Thymus (tissue), 11 donors: ENCODE measurements around the gene CNOT6L. TPM values are rescaled to one million over a fixed set of nuclear protein-coding genes. Genes with fewer than 3 reads are reported as not detected.

Experiments used
- DNase-seq, 9 donors: peaks; one replicate each; pipeline ENCODE4 v3.0.0-alpha.2; 2013; ENCODE audit warnings: low spot score in 9 of 9, low read depth in 6 of 9, missing footprints in 1 of 9
- H3K27ac ChIP-seq, 2 donors: one replicate each; pipeline ENCODE4 v1.5.1; 2013; ENCODE audit warnings: control low read depth in 1 of 2, low read depth in 1 of 2, low read length in 1 of 2, mild to moderate bottlenecking in 1 of 2, moderate library complexity in 1 of 2
- H3K27me3 ChIP-seq, 2 donors: one replicate each; pipeline ENCODE4 v1.5.1; 2013; ENCODE audit warnings: low read length in 1 of 2; ENCODE audit not compliant: control insufficient read depth in 2 of 2, insufficient read depth in 1 of 2
- H3K36me3 ChIP-seq, 2 donors: one replicate each; pipeline ENCODE4 v1.5.1; 2013; ENCODE audit warnings: low read length in 1 of 2, mild to moderate bottlenecking in 1 of 2, moderate library complexity in 1 of 2; ENCODE audit not compliant: control insufficient read depth in 2 of 2, insufficient read depth in 2 of 2
- H3K4me1 ChIP-seq, 2 donors: one replicate each; pipeline ENCODE4 v1.5.1; 2013; ENCODE audit warnings: low read length in 2 of 2; ENCODE audit not compliant: control insufficient read depth in 2 of 2, insufficient read depth in 2 of 2
- H3K4me3 ChIP-seq, 2 donors: one replicate each; pipeline ENCODE4 v1.5.1; 2013; ENCODE audit warnings: low read length in 2 of 2, control low read depth in 1 of 2, mild to moderate bottlenecking in 1 of 2
- H3K9me3 ChIP-seq, 2 donors: one replicate each; pipeline ENCODE4 v1.5.1; 2013; ENCODE audit warnings: low read length in 1 of 2, mild to moderate bottlenecking in 1 of 2; ENCODE audit not compliant: control insufficient read depth in 2 of 2, insufficient read depth in 1 of 2
- WGBS: extraction: QIAGEN DNeasy Blood & Tissue Kit; methylation state at CpG from one replicate; pipeline ENCODE4 v1.1.7; 2013; 5-methylcytosine and 5-hydroxymethylcytosine counted together
- polyA plus RNA-seq: library from polyadenylated mRNA; stranded (reverse); fragments of 200-250 nt; gene quantifications from one replicate; pipeline ENCODE4 v1.2.3, GENCODE V29; 2013
- total RNA-seq: library from RNA; stranded (reverse); fragments of 120-200 nt; gene quantifications from one replicate; pipeline ENCODE4 v1.2.4, GENCODE V29; 2013
- donor health status: healthy.

The CNOT6L gene
- total and polyA plus RNA-seq, 2 donors = 28.4 to 39.4 TPM

DNA sequence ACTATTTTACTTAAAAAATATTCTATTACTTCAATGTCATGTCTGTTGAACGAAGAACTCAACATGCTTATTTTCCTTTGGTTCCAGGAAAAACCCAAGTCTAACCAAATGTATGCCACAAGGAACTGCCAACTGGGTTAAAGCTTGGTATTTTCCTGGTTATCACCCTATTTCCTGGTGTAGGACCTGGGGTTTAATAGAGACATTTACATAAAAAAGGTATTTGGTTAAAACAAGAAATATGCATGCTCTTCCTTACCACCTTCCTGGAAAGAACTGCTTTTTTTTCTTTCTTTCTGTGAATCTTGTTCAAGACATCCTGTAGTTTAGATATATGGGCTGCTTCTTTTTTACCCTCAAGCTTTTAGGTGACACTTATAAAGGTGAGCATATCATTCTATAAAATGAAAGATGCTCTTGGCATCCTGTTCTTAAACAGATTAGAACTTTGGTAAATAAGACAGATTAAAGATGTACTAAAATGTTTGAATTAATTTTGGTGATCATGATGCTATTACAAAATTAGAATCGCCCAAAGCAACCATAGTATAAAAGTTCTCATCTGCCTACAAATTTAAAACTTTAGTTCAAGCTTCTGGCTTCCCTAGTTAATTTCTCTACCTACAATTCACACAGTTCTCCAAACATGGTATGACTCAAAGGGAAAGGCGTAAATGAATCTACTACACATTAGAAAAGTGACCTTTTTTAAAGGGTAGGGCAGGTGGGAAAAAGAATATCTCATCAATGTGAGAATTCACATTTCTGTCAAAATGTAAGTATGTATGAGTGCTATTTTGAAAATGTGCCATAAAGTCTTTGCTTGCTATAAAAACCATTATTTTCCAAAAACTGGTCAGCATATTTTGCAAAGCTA, 103.5 kb downstream of the CNOT6L start:
- DNase-seq = no peak
- WGBS = 91% methylated on average over 3 of the region's 3 CpGs
- H3K4me1 ChIP-seq = no peaks in the 10 kb centered on the region
- no peak overlapping the region for H3K4me3 ChIP-seq
- peaks cover 11 to 38% of the 10 kb centered on the region in 2 donors for H3K36me3 ChIP-seq
- H3K27me3 ChIP-seq = no peaks in the 10 kb centered on the region
- H3K9me3 ChIP-seq = no peaks in the 10 kb centered on the region
- H3K27ac ChIP-seq = no peak overlapping the region

DNA sequence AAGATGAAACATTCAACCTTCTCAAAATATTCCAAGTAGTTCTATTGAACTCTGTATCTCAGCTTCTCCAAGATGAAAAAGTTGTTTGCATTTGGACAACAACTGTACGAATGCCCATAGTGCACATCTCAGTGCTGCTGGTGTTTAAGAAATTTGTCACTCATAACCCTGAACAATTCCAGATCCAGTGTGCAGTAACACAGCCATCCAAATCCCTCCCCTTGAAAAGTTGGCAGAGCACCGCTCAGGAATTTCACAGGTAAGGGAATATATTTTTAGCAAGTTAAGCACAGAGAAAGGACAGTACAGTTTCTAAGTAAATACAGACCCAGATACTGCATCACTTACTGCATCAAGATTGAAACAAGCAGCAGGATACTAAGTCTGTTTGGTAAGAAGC, 104.7 kb downstream of the CNOT6L start:
- 94% methylated on average over 2 of the region's 2 CpGs for WGBS
- Histone ChIP-seq H3K27ac (no peak overlapping the region), H3K36me3 (peaks cover 11 to 32% of the 10 kb centered on the region in 2 donors), H3K4me3 (no peak overlapping the region), H3K27me3 (no peaks in the 10 kb centered on the region), H3K4me1 (no peaks in the 10 kb centered on the region), H3K9me3 (no peaks in the 10 kb centered on the region)
- no peak for DNase-seq

DNA sequence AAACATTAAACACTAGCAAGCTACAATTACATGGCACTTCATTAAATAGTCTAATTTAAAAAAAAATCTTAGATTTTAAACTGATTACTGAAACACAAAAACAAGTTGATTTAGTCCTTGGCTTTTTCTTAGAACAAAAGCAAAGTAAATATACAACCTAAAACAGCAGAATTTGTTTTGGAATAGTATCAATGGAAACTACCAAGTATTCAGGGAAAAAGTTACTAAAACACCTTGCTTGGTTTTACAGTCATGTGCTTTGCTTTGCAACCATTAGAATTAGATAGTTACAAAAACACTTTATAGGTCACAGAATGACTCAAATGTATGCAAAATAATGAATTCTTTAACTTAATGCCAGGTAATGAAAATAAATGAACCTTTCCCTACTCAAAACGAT, 105.3 kb downstream of the CNOT6L start:
- H3K36me3 ChIP-seq = peaks cover 11 to 28% of the 10 kb centered on the region in 2 donors
- no peak for DNase-seq
- no peaks in the 10 kb centered on the region for H3K9me3 ChIP-seq
- 95% methylated on average over 1 of the region's 1 CpG for WGBS
- no peak overlapping the region for H3K4me3 ChIP-seq
- H3K4me1 ChIP-seq = no peaks in the 10 kb centered on the region
- H3K27me3 ChIP-seq = no peaks in the 10 kb centered on the region
- H3K27ac ChIP-seq = no peak overlapping the region

DNA sequence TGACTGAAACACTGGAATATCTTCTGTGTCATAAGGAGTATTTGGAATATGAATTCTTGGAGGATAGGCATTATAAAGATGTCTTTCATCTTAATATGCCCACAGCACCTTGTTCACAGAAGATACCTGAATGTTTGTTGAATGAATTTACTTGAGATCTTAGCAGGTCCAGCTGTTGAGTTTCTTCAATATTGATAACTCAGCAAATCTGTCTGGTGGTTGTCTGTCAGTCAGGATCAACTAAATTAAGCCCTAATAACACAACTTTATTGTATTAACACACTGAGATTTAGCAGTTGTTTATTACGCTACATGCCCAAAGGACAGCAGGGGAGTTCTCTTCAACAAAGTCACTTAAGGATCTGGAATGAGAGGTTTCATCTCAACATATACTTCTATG, 106.5 kb downstream of the CNOT6L start:
- Histone ChIP-seq H3K36me3 (peaks cover 9 to 27% of the 10 kb centered on the region in 2 donors), H3K9me3 (no peaks in the 10 kb centered on the region), H3K4me3 (no peak overlapping the region), H3K27me3 (no peaks in the 10 kb centered on the region), H3K4me1 (no peaks in the 10 kb centered on the region), H3K27ac (no peak overlapping the region)
- no peak for DNase-seq
- WGBS = 100% methylated on average over 1 of the region's 1 CpG

DNA sequence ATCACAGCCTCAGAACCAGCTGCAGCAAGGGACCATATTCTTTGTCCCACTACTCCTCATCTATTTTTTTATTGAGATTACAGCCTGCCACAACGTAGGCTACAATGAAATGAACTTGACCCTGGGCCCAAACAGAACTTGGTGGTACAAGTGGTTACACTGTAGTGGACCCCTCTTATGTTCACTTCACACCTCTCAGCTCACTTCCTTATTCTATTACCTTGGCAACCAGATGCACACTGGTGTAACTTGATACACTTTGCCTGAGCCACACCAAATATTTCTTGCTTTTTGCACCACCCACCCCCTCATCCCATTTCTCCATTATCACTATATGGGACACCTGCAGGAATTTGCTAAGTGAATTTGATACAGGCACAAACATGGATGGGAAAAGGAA, 107.7 kb downstream of the CNOT6L start:
- Histone ChIP-seq H3K4me1 (no peaks in the 10 kb centered on the region), H3K4me3 (no peak overlapping the region), H3K27ac (no peak overlapping the region), H3K9me3 (no peaks in the 10 kb centered on the region), H3K27me3 (no peaks in the 10 kb centered on the region), H3K36me3 (peaks cover 2 to 22% of the 10 kb centered on the region in 2 donors)
- no peak for DNase-seq
- WGBS = 95% methylated on average over 1 of the region's 1 CpG

DNA sequence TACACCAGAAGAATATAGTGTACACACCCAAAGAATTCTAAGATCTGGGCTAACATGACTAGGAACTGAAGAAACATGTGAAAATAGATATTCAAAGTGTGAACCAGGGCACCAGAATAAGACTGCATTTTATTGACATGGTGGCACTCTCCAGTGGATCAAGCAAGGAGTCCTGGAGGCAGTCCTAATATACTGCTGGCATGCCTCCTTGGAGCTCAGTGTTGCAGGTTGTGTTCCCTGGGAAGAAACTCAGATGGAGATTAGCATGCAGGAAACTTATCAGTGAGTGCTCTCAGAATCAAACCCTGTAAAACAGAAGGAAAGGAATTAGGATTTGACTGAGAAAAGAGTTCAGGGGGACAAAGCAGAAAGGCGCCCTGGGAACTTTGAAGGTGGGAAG, 108.5 kb downstream of the CNOT6L start:
- no peaks in the 10 kb centered on the region for H3K27me3 ChIP-seq
- peaks cover 2 to 19% of the 10 kb centered on the region in 2 donors for H3K36me3 ChIP-seq
- no peak overlapping the region for H3K4me3 ChIP-seq
- DNase-seq = no peak
- WGBS = 98% methylated on average over 1 of the region's 1 CpG
- H3K4me1 ChIP-seq = no peaks in the 10 kb centered on the region
- no peaks in the 10 kb centered on the region for H3K9me3 ChIP-seq
- H3K27ac ChIP-seq = no peak overlapping the region

DNA sequence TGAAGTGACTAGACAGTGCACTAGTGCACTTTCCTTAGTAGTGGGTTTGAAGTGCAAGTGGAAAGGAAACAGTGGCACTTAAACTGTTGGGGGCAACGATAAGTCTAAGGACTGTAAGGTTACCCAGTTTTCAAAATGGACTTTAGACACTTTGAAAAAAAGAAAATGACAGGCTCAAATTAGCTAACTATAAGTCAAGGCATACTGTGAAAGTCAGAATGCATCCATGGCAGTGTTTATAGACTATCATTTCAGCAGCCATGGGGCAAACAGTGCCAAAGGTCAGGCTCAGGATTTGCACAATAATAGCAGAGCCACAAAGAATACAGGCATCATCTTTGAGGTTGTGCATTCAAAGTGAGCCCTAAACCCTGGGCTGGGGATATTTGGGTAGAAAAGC, 109.1 kb downstream of the CNOT6L start:
- no peaks in the 10 kb centered on the region for H3K9me3 ChIP-seq
- 98% methylated on average over 1 of the region's 1 CpG for WGBS

DNA sequence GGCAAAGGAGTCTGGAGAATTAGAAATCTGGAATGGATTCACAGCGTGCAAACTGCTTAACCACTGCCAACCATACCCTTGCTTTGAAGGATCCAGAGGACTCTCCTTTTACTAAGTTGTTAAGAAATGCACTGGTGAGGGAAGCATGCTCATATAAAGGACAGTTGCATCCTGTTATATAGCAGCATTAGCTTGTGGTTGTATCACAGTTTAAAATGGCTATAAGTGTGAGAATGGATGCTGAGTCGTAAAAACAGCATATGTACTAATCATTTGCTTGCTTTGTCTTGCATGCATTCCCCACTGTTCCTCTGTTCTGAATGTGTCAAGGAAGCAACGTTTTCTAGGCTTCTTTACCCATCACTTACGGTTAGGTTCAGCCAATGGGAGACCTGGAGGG, 112.5 kb downstream of the CNOT6L start:
- Histone ChIP-seq H3K27ac (no peak overlapping the region), H3K27me3 (no peaks in the 10 kb centered on the region), H3K4me1 (no peaks in the 10 kb centered on the region), H3K4me3 (no peak overlapping the region), H3K36me3 (peaks cover 0 to 2% of the 10 kb centered on the region in 2 donors), H3K9me3 (no peaks in the 10 kb centered on the region)
- whole genome bisulfite sequencing = 90% methylated on average over 4 of the region's 4 CpGs
- DNase-seq = no peak

More for the DNA sequence above, 109.1 kb downstream of the CNOT6L start:
- Histone ChIP-seq H3K4me3 (no peak overlapping the region), H3K36me3 (peaks cover 2 to 17% of the 10 kb centered on the region in 2 donors), H3K27me3 (no peaks in the 10 kb centered on the region), H3K4me1 (no peaks in the 10 kb centered on the region), H3K27ac (no peak overlapping the region)
- no peak for DNase-seq

DNA sequence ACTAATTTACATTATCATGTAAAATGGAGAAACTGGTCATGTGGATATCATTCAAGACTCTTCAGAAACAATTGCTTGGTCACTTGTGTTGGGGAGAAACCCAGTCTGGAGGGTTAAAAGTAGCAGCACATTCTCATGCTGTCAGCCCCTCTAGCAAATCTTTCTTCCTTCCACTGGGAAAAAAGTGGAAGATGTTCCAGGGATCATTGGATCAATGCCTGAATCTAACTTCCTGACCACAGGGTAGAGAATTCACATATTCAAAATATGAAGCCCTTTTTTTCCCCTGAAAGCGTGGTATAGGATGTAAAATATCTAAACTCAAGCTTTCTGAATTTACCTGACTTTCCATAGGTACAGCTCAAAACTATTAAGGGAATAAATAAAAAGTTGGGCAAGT, 115.5 kb downstream of the CNOT6L start:
- no peak overlapping the region for H3K27ac ChIP-seq
- DNase-seq = no peak
- WGBS = 98% methylated on average over 1 of the region's 1 CpG
- H3K4me1 ChIP-seq = no peaks in the 10 kb centered on the region
- no peaks in the 10 kb centered on the region for H3K27me3 ChIP-seq
- H3K9me3 ChIP-seq = no peaks in the 10 kb centered on the region
- no peaks in the 10 kb centered on the region for H3K36me3 ChIP-seq
- no peak overlapping the region for H3K4me3 ChIP-seq
